ENCODE data around the gene CHPF2. TPM values are rescaled to one million over a fixed set of nuclear protein-coding genes. Genes with fewer than 3 reads are reported as not detected.

Gene CHPF2
- total and polyA plus RNA-seq, 2 of the 13 experiments (the other 11 are each of a cell fraction or from before 2014, with no cell fraction given) = 15.4 to 21.5 TPM

- Histone ChIP-seq H3K9ac (ENCODE audit: insufficient read depth, low read depth, low read length) (no peak overlapping the region), H3K4me1 (ENCODE audit: insufficient read depth, low read length) (peaks cover 36% of the 10 kb centered on the region), H4K20me1 (ENCODE audit: insufficient read depth, low read length) (peaks cover 12% of the 10 kb centered on the region; the same call in 1 of the 2 replicates), H3K27ac (ENCODE audit: extremely low read length, insufficient read depth, low read length) (no peak overlapping the region), H3K4me2 (ENCODE audit: low read depth, low read length) (peak overlapping the region; percentile 96; the same call in 1 of the 2 replicates), H3K27me3 (ENCODE audit: control insufficient read depth in 1 of 2, insufficient read depth in 2 of 2, low read length in 2 of 2) (no peaks in the 10 kb centered on the region; a peak in 1 of 5 replicates), H3K9me3 (ENCODE audit: low read length) (no peaks in the 10 kb centered on the region), H3K4me3 (replicated peaks in 1 of 3; ENCODE audit: insufficient read depth in 1 of 3, low read depth in 2 of 3, low read length in 3 of 3) (no peak overlapping the region), H3K79me2 (ENCODE audit: insufficient read depth, low read length) (peaks cover 29% of the 10 kb centered on the region), H2AFZ (ENCODE audit: low read length) (no peak overlapping the region), H3K36me3 (replicated peaks in 1 of 2; ENCODE audit: control insufficient read depth in 1 of 2, insufficient read depth in 2 of 2, low read length in 2 of 2) (peaks cover 4 to 16% of the 10 kb centered on the region in 2 experiments; a peak in 1 of 5 replicates)
- FAIRE-seq (no peak), DNase-seq (ENCODE audit: low spot score) (no peak), ATAC-seq (no peak)
- intact Hi-C loops (cut with micrococcal nuclease; ENCODE audit: unreplicated experiment) = no loop called here
- POLR2A ChIA-PET = no interaction called here
- BruUV-seq (replicated peaks) = no TSS peak
- CTCF ChIA-PET (ENCODE audit: low intra/inter-chr PET ratio, low total read pairs) = no interaction called here
- in situ Hi-C loops (cut with HindIII; ENCODE audit: extremely low pct_ligation_motif_present, low pct_unique_long_range_greater_than_20kb) = no loop called here
- TF ChIP-seq ZNF770 (CRISPR knock-in tag; IDR thresholded peaks at IDR 0.05) = no peak
- no peak for TF ChIP-seq TOPORS (CRISPR knock-in tag; IDR thresholded peaks at IDR 0.05)
- TF ChIP-seq ZNF460 (CRISPR knock-in tag; IDR thresholded peaks at IDR 0.05; ENCODE audit: borderline replicate concordance) = no peak
- no peak for TF ChIP-seq ZNF142 (CRISPR knock-in tag; IDR thresholded peaks at IDR 0.05)
- no peak for TF ChIP-seq FOXM1 (CRISPR knock-in tag; IDR thresholded peaks at IDR 0.05)
- TF ChIP-seq MED13 (CRISPR knock-in tag; IDR thresholded peaks at IDR 0.05) = no peak
- TF ChIP-seq NFIC (IDR thresholded peaks at IDR 0.05; ENCODE audit: low read length) = no peak
- no peak for TF ChIP-seq TBX3 (IDR thresholded peaks at IDR 0.05; ENCODE audit: borderline replicate concordance)
- 50% methylated on average over 1 of the region's 1 CpG for WGBS (ENCODE audit: low lambda C conversion rate)
Measured at GRCh38 chr7:151231080-151231479, 1.2 kb upstream of the CHPF2 start.

Measured in HepG2 (cell line).